Mammary epithelial cell (primary cell): Measurements from ENCODE around the gene ACSBG1.

Source experiments
- CTCF ChIP-seq, 2 donors: IDR thresholded peaks in 1 of 2; conservative IDR thresholded peaks in 1 of 2; 2 replicates each; pipeline ENCODE4 v1.5.1; 2011 to 2012; ENCODE audit warnings: inconsistent platforms in 2 of 2, low read length in 2 of 2, mild to moderate bottlenecking in 2 of 2, control low read depth in 1 of 2, low read depth in 1 of 2; ENCODE audit not compliant: insufficient read depth in 1 of 2; ENCODE audit errors: extremely low read depth in 1 of 2
- EZH2 ChIP-seq: IDR thresholded peaks from 2 replicates; pipeline ENCODE4 v1.6.1; 2012; ENCODE audit warnings: low read length, inconsistent platforms, borderline replicate concordance

DNA sequence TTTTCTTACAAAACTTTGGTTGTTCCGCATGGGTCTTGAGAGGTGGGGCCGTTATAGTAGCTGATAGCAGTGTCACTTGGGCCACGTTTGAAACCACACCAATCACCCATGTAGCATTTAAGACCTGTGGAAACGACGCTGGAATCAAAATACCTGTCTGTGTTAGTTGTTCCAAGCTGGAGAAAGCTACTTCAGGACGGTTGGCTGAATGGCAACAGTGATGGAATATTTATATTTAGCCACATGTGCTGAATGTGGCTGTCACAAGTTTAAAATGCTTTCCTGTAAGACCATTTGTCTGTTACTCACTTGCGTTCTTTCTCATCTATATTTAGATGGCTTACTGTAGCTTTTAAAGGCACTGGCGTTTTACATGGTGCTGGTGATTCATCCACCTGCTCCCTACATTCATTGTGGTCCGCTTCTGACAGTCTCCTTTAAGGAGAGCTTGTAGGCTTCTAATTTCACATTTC, 31.4 kb upstream of the ACSBG1 start:
- TF ChIP-seq CTCF (conservative IDR thresholded peaks at IDR 0.05 in 1 of 2, IDR thresholded peaks at IDR 0.05 in 1 of 2; ENCODE audit: extremely low read depth in 1 of 2, insufficient read depth in 1 of 2, low read depth in 1 of 2, low read length in 2 of 2) = no peak
- TF ChIP-seq EZH2 = no peak
